A549 (cell line): ENCODE results near the gene AREL1. TPM values are rescaled to one million over a fixed set of nuclear protein-coding genes. Genes with fewer than 3 reads are reported as not detected.
A peak's percentile ranks its signal among the peaks of the same experiment; 100 is the strongest.

Experiments
- ATAC-seq, 2 experiments: fragments of 200-7000 bp in 1 of 2; fragments of >200 bp in 1 of 2; cut with Nextera tagmentation in 1 of 2; cut with Tn5 transposase in 1 of 2; 3 replicates each; pipeline versions ENCODE4 v1.8.0 to v1.9.1; 2018 to 2020; ENCODE audit warnings: mild to moderate bottlenecking in 1 of 2, moderate library complexity in 1 of 2
- CTCF ChIA-PET: fragments of 300-600 bp; sonication (Branson Sonifier 250); formaldehyde crosslinking; extraction: SDS; loops from one replicate; lab custom pipeline; 2021; ENCODE audit warnings: antibody characterized with exemption, inconsistent platforms; lab: Yijun Ruan, JAX
- POLR2A ChIA-PET: fragments of 350-600 bp; formaldehyde crosslinking; extraction: SDS; loops from one replicate; lab custom pipeline; 2021; ENCODE audit warnings: antibody characterized with exemption, inconsistent platforms; lab: Yijun Ruan, JAX
- DNase-seq, 2 experiments: peaks; one replicate each; pipeline versions ENCODE4 v3.0.0 to v3.0.0-alpha.2; 2011 to 2016; ENCODE audit warnings: low read depth in 1 of 2, low spot score in 1 of 2
- FAIRE-seq: peaks from 2 replicates; lab custom pipeline; 2011; peaks lifted over from hg19 to GRCh38; lab: Jason Lieb, UNC
- H3K27ac ChIP-seq, 2 experiments: fragments of >200 bp; sonication (Bioruptor Twin); formaldehyde crosslinking; 3 replicates each; pipeline ENCODE4 v1.5.1; 2016 to 2017
- H3K4me1 ChIP-seq: fragments of >200 bp; sonication (Bioruptor Twin); formaldehyde crosslinking; 3 replicates; pipeline ENCODE4 v1.6.1; 2016
- H3K4me2 ChIP-seq: fragments of >200 bp; sonication (Bioruptor Twin); formaldehyde crosslinking; 3 replicates; pipeline ENCODE4 v1.6.1; 2016
- H3K4me3 ChIP-seq: fragments of >200 bp; sonication (Bioruptor Twin); formaldehyde crosslinking; 3 replicates; pipeline ENCODE4 v1.5.1; 2016
- H3K9me3 ChIP-seq: fragments of >200 bp; sonication (Bioruptor Twin); formaldehyde crosslinking; 3 replicates; pipeline ENCODE4 v1.6.1; 2016
- ATOH8 ChIP-seq: fragments of 250-450 bp; sonication (Bioruptor Pico); IDR thresholded peaks from 2 replicates; pipeline ENCODE4 v1.5.0; 2020; ENCODE audit warnings: low read depth, mild to moderate bottlenecking, moderate library complexity
- BCL3 ChIP-seq: fragments of >200 bp; sonication (Bioruptor Twin); formaldehyde crosslinking; IDR thresholded peaks from 3 replicates; pipeline ENCODE4 v1.6.1; 2016
- BHLHE40 ChIP-seq: IDR thresholded peaks from 2 replicates; pipeline ENCODE4 v1.6.1; 2012; ENCODE audit warnings: low read depth, low read length, inconsistent platforms
- CEBPB ChIP-seq, 2 experiments: fragments of >200 bp in 1 of 2; sonication (Bioruptor Twin) in 1 of 2; formaldehyde crosslinking in 1 of 2; IDR thresholded peaks; 2 replicates each; pipeline ENCODE4 v1.6.1; 2012 to 2016
- CHD4 ChIP-seq: fragments of 200-600 bp; sonication (generic); IDR thresholded peaks from 2 replicates; pipeline ENCODE4 v1.6.1; 2016; ENCODE audit warnings: antibody characterized with exemption, mild to moderate bottlenecking, borderline replicate concordance
- E2F6 ChIP-seq: IDR thresholded peaks from 2 replicates; pipeline ENCODE4 v1.6.1; 2012; ENCODE audit warnings: low read depth, borderline replicate concordance
- EHF ChIP-seq: fragments of 250-450 bp; sonication (Bioruptor Pico); IDR thresholded peaks from 2 replicates; pipeline ENCODE4 v1.5.0; 2020; ENCODE audit warnings: mild to moderate bottlenecking
- EHMT2 ChIP-seq: fragments of 200-600 bp; sonication (generic); IDR thresholded peaks from 2 replicates; pipeline ENCODE4 v1.6.1; 2016; ENCODE audit warnings: antibody characterized with exemption, low read depth, mild to moderate bottlenecking, moderate library complexity
- FOSL2 ChIP-seq, 2 experiments: fragments of 450-650 bp in 1 of 2; fragments of >200 bp in 1 of 2; sonication (Bioruptor Twin) in 1 of 2; formaldehyde crosslinking; IDR thresholded peaks; 2 replicates each; pipeline versions ENCODE4 v1.5.0 to v1.6.1; 2016 to 2020; ENCODE audit warnings: mild to moderate bottlenecking in 1 of 2, moderate library complexity in 1 of 2
- HES2 ChIP-seq: fragments of >200 bp; sonication (Bioruptor Twin); formaldehyde crosslinking; IDR thresholded peaks from 2 replicates; pipeline ENCODE4 v1.6.1; 2016
- HEYL ChIP-seq: fragments of 250-450 bp; sonication (Bioruptor Pico); IDR thresholded peaks from 2 replicates; pipeline ENCODE4 v1.8.0; 2021; ENCODE audit warnings: mild to moderate bottlenecking, moderate library complexity
- HMGXB4 ChIP-seq: fragments of 250-450 bp; sonication (Bioruptor Pico); IDR thresholded peaks from 2 replicates; pipeline ENCODE4 v1.5.0; 2021; ENCODE audit warnings: mild to moderate bottlenecking, moderate library complexity, borderline replicate concordance
- HOXA7 ChIP-seq: fragments of 250-450 bp; sonication (Bioruptor Pico); IDR thresholded peaks from 2 replicates; pipeline ENCODE4 v1.5.0; 2020; ENCODE audit warnings: mild to moderate bottlenecking, moderate library complexity
- JUN ChIP-seq, 2 experiments: fragments of >200 bp; sonication (Bioruptor Twin); formaldehyde crosslinking; IDR thresholded peaks; 2 replicates in 1 of 2; 3 replicates in 1 of 2; pipeline ENCODE4 v1.6.1; 2016 to 2017
- KDM1A ChIP-seq: fragments of 200-600 bp; sonication (generic); IDR thresholded peaks from 2 replicates; pipeline ENCODE4 v1.6.1; 2016; ENCODE audit warnings: low read depth, mild to moderate bottlenecking
- NPAS2 ChIP-seq: fragments of 250-450 bp; sonication (Bioruptor Pico); IDR thresholded peaks from 2 replicates; pipeline ENCODE4 v1.8.0; 2022; ENCODE audit warnings: mild to moderate bottlenecking, moderate library complexity, borderline replicate concordance
- NR3C1 ChIP-seq: fragments of >200 bp; sonication (Bioruptor Twin); formaldehyde crosslinking; IDR thresholded peaks from 3 replicates; pipeline ENCODE4 v1.6.1; 2017
- POLR2A ChIP-seq: IDR thresholded peaks from 2 replicates; pipeline ENCODE4 v1.6.1; 2012; ENCODE audit warnings: mild to moderate bottlenecking, low read length
- RAD21 ChIP-seq, 2 experiments: fragments of >200 bp in 1 of 2; sonication (Bioruptor Twin) in 1 of 2; formaldehyde crosslinking in 1 of 2; IDR thresholded peaks in 1 of 2; conservative IDR thresholded peaks in 1 of 2; 2 replicates in 1 of 2; 3 replicates in 1 of 2; pipeline ENCODE4 v1.6.1; 2012 to 2018; ENCODE audit warnings: inconsistent platforms in 1 of 2
- RARB ChIP-seq: fragments of 250-450 bp; sonication (Bioruptor Pico); IDR thresholded peaks from 2 replicates; pipeline ENCODE4 v1.8.0; 2021; ENCODE audit warnings: mild to moderate bottlenecking, moderate library complexity
- RFX5 ChIP-seq: fragments of 450-650 bp; IDR thresholded peaks from 2 replicates; pipeline ENCODE4 v1.7.1; 2014; ENCODE audit warnings: antibody characterized with exemption, mild to moderate bottlenecking, moderate library complexity
- RNF2 ChIP-seq: fragments of 200-600 bp; sonication (generic); IDR thresholded peaks from 2 replicates; pipeline ENCODE4 v1.6.1; 2016; ENCODE audit warnings: low read depth, mild to moderate bottlenecking, antibody characterized with exemption, moderate library complexity, borderline replicate concordance
- SMC3 ChIP-seq: fragments of >200 bp; sonication (Bioruptor Twin); formaldehyde crosslinking; IDR thresholded peaks from 3 replicates; pipeline ENCODE4 v1.6.1; 2018; ENCODE audit warnings: inconsistent platforms
- TFCP2L1 ChIP-seq: fragments of 250-450 bp; sonication (Bioruptor Pico); IDR thresholded peaks from 2 replicates; pipeline ENCODE4 v1.5.0; 2021; ENCODE audit warnings: mild to moderate bottlenecking
- WGBS: methylation state at CpG from one replicate; pipeline ENCODE4 v1.1.6; 2017; ENCODE audit errors: missing lambda C conversion rate; 5-methylcytosine and 5-hydroxymethylcytosine counted together
- polyA plus RNA-seq, 4 experiments: library from polyadenylated mRNA; depleted of rRNA in 3 of 4; stranded (reverse); fragments of >200 nt; fragmentation: RNase III in 1 of 4; extraction: RNeasy Plus Mini Kit Qiagen cat#74134 plus additional on column Dnase treatment in 1 of 4; gene quantifications; 2 replicates in 3 of 4; 3 replicates in 1 of 4; pipeline ENCODE4 v1.2.3, GENCODE V29; 2011 to 2017
- TF ChIP-seq, protein P1 (sequence below): fragments of 200-600 bp; sonication (generic); IDR thresholded peaks from 2 replicates; pipeline ENCODE4 v1.6.1; 2016; ENCODE audit warnings: antibody characterized with exemption, mild to moderate bottlenecking, moderate library complexity

The AREL1 gene
- polyA plus RNA-seq, 2 of the 4 experiments (the other 2 are of a cell fraction): 27.5 to 48.6 TPM

- TF ChIP-seq FOSL2 (IDR thresholded peaks at IDR 0.05) (no peak), FOSL2 (CRISPR knock-in tag; IDR thresholded peaks at IDR 0.05) (no peak), SMC3 (no peak), TFCP2L1 (CRISPR knock-in tag) (no peak), RARB (CRISPR knock-in tag) (no peak), POLR2A (no peak), CEBPB (IDR thresholded peaks at IDR 0.05) (no peak), HMGXB4 (CRISPR knock-in tag) (no peak), RFX5 (no peak), HES2 (no peak), RAD21 (conservative IDR thresholded peaks at IDR 0.05 in 1 of 2, IDR thresholded peaks at IDR 0.05 in 1 of 2) (no peak), NPAS2 (CRISPR knock-in tag) (no peak), E2F6 (no peak), HOXA7 (CRISPR knock-in tag) (no peak), JUN (IDR thresholded peaks at IDR 0.05) (no peak), CHD4 (no peak)
- Histone ChIP-seq H3K27ac (no peak overlapping the region), H3K9me3 (no peaks in the 10 kb centered on the region), H3K4me3 (no peak overlapping the region), H3K4me1 (no peaks in the 10 kb centered on the region), H3K4me2 (no peak overlapping the region)
- FAIRE-seq (no peak), ATAC-seq (no peak), DNase-seq (no peak)
- POLR2A ChIA-PET: no interaction called here
- CTCF ChIA-PET: no interaction called here
Measured at GRCh38 chr14:74720526-74720925, 7.6 kb upstream of the AREL1 start.

DNA sequence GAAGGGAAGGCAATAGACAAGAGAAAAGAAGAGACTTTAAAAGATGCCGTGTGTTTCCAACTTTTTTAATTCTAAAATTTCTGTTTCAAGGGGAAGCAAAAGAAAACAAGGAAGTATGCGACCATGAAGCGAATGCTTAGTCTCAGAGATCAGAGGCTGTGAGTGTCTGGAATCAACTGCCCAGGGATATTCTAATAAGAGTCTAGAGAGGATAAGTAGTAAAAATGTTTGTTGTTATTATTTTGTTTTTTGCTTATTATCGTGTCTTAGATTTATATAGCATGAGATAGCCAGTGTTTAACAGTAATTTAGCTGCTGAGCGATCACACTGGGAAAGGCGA, 485 bp upstream of the AREL1 start:
- peak overlapping the region; percentile 73 for H3K4me3 ChIP-seq
- ChIA-PET CTCF (interaction anchor here (0.6 kb wide), 2 partner anchors 100 to 137 kb away, joined by 3 read pairs; no protein-coding TSS in a partner anchor), POLR2A (no interaction called here)
- peak overlapping the region; percentile 96 for H3K4me2 ChIP-seq
- peak overlapping the region; percentile 78 to 89 for H3K27ac ChIP-seq
- ATAC-seq: no peak; a peak in 1 of 6 replicates
- no peaks in the 10 kb centered on the region for H3K9me3 ChIP-seq
- TF ChIP-seq NR3C1 (no peak), EHF (CRISPR knock-in tag) (no peak), HEYL (CRISPR knock-in tag) (no peak), HES2 (no peak), ATOH8 (CRISPR knock-in tag) (no peak)
- no peak for FAIRE-seq
- 6% methylated on average over 6 of the region's 6 CpGs for WGBS
- no peak for DNase-seq
- peaks cover 21% of the 10 kb centered on the region; the same call in 2 of the 3 replicates for H3K4me1 ChIP-seq

DNA sequence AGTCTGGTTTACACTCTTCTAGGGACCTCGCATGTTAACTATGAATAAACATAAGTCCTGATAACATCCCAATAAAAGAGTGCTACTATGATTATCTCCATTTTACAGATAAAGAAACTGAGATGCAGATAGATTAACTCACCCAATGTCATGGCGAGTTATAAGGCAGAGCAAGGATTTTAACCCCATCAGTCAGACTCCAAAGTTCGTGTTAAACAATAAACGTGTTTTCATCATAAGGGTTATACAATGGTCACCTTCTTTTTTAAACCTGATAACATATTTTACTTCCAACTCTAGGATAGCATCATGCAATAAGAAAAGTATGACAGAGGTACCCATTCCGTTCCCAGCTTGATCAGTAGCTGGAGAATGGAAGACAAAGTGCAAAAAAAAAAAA, 1.2 kb downstream of the AREL1 start:
- no peak overlapping the region for H3K27ac ChIP-seq
- ATAC-seq: no peak
- no peak for FAIRE-seq
- no peaks in the 10 kb centered on the region for H3K9me3 ChIP-seq
- ChIA-PET POLR2A (no interaction called here), CTCF (interaction anchor here (0.6 to 1.1 kb wide), 2 partner anchors 103 to 1000 kb away, joined by 3 to 4 read pairs; no protein-coding TSS in a partner anchor)
- DNase-seq: no peak
- H3K4me3 ChIP-seq: peak overlapping the region; percentile 73
- H3K4me1 ChIP-seq: peaks cover 21% of the 10 kb centered on the region; the same call in 2 of the 3 replicates
- H3K4me2 ChIP-seq: peak overlapping the region; percentile 77
- WGBS: 60% methylated on average over 5 of the region's 5 CpGs
- TF ChIP-seq RNF2 (no peak), RARB (CRISPR knock-in tag) (no peak), BHLHE40 (no peak), NR3C1 (no peak), BCL3 (no peak), KDM1A (no peak), EHMT2 (no peak), ATOH8 (CRISPR knock-in tag) (no peak)
- TF ChIP-seq, protein P1, sequence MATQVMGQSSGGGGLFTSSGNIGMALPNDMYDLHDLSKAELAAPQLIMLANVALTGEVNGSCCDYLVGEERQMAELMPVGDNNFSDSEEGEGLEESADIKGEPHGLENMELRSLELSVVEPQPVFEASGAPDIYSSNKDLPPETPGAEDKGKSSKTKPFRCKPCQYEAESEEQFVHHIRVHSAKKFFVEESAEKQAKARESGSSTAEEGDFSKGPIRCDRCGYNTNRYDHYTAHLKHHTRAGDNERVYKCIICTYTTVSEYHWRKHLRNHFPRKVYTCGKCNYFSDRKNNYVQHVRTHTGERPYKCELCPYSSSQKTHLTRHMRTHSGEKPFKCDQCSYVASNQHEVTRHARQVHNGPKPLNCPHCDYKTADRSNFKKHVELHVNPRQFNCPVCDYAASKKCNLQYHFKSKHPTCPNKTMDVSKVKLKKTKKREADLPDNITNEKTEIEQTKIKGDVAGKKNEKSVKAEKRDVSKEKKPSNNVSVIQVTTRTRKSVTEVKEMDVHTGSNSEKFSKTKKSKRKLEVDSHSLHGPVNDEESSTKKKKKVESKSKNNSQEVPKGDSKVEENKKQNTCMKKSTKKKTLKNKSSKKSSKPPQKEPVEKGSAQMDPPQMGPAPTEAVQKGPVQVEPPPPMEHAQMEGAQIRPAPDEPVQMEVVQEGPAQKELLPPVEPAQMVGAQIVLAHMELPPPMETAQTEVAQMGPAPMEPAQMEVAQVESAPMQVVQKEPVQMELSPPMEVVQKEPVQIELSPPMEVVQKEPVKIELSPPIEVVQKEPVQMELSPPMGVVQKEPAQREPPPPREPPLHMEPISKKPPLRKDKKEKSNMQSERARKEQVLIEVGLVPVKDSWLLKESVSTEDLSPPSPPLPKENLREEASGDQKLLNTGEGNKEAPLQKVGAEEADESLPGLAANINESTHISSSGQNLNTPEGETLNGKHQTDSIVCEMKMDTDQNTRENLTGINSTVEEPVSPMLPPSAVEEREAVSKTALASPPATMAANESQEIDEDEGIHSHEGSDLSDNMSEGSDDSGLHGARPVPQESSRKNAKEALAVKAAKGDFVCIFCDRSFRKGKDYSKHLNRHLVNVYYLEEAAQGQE: no peak
